B cell (primary cell): ENCODE results near the gene RPL23. TPM values are rescaled to one million over a fixed set of nuclear protein-coding genes. Genes with fewer than 3 reads are reported as not detected.

Source experiments
- ATAC-seq: fragments of 200-7000 bp; cut with Tn5 transposase; one replicate; pipeline ENCODE4 v1.10.0; 2021; ENCODE audit warnings: low read depth, mild to moderate bottlenecking, moderate number of reproducible peaks, moderate library complexity
- CTCF ChIA-PET: fragments of 350-600 bp; sonication (Branson Sonifier 250); formaldehyde crosslinking; loops from one replicate; lab custom pipeline; 2021; ENCODE audit warnings: antibody characterized with exemption, inconsistent platforms; lab: Charles Lee
- POLR2A ChIA-PET: fragments of 350-600 bp; sonication (Branson Sonifier 250); formaldehyde crosslinking; loops from one replicate; lab custom pipeline; 2021; ENCODE audit warnings: antibody characterized with exemption; lab: Charles Lee
- DNase-seq: peaks from one replicate; pipeline ENCODE4 v3.0.0; 2013
- H2AFZ ChIP-seq: 2 replicates; pipeline ENCODE4 v1.6.1; 2012; ENCODE audit warnings: mild to moderate bottlenecking, low read depth, low read length; ENCODE audit not compliant: insufficient read depth, poor library complexity, severe bottlenecking
- H3K27ac ChIP-seq, 2 donors: 1 replicate in 1 of 2; 2 replicates in 1 of 2; pipeline ENCODE4 v1.5.1; 2012 to 2013; ENCODE audit warnings: low read length in 2 of 2, mild to moderate bottlenecking in 2 of 2, moderate library complexity in 1 of 2
- H3K27me3 ChIP-seq, 4 experiments: fragments of 200-600 bp in 1 of 4; sonication (generic) in 1 of 4; replicated peaks in 1 of 4; 1 replicate in 2 of 4; 2 replicates in 2 of 4; pipeline versions ENCODE4 v1.6.1 to v1.7.0; 2013 to 2016; ENCODE audit warnings: low read length in 3 of 4, mild to moderate bottlenecking in 2 of 4, mixed read lengths in 1 of 4, moderate library complexity in 1 of 4; ENCODE audit not compliant: insufficient read depth in 4 of 4, control insufficient read depth in 3 of 4; ENCODE audit errors: control extremely low read depth in 1 of 4
- H3K36me3 ChIP-seq, 2 experiments: replicated peaks in 1 of 2; 1 replicate in 1 of 2; 2 replicates in 1 of 2; pipeline versions ENCODE4 v1.6.1 to v1.7.1; 2013; ENCODE audit warnings: low read length in 1 of 2; ENCODE audit not compliant: insufficient read depth in 2 of 2, control insufficient read depth in 1 of 2; ENCODE audit errors: control extremely low read depth in 1 of 2, extremely low read depth in 1 of 2
- H3K4me1 ChIP-seq, 2 donors: fragments of 200-600 bp in 1 of 2; sonication (generic) in 1 of 2; 1 replicate in 1 of 2; 2 replicates in 1 of 2; pipeline versions ENCODE4 v1.5.1 to v1.6.1; 2013 to 2017; ENCODE audit warnings: low read length in 2 of 2; ENCODE audit not compliant: control insufficient read depth in 2 of 2, insufficient read depth in 2 of 2
- H3K4me2 ChIP-seq: replicated peaks from 2 replicates; pipeline ENCODE3; 2012; ENCODE audit warnings: mild to moderate bottlenecking, low read depth, low read length; ENCODE audit not compliant: poor library complexity, severe bottlenecking
- H3K4me3 ChIP-seq, 5 experiments: fragments of 200-600 bp in 1 of 5; sonication (generic) in 1 of 5; 1 replicate in 3 of 5; 2 replicates in 2 of 5; pipeline versions ENCODE4 v1.5.1 to v1.7.0; 2011 to 2016; ENCODE audit warnings: low read length in 4 of 5, mild to moderate bottlenecking in 4 of 5, low read depth in 2 of 5, control low read depth in 1 of 5, moderate library complexity in 1 of 5; ENCODE audit not compliant: insufficient read depth in 1 of 5; ENCODE audit errors: control extremely low read depth in 1 of 5, extremely low read depth in 1 of 5
- H3K79me2 ChIP-seq: fragments of 200-600 bp; sonication (generic); one replicate; pipeline ENCODE4 v1.6.0; 2016; ENCODE audit warnings: low read length; ENCODE audit not compliant: control insufficient read depth, insufficient read depth
- H3K9ac ChIP-seq: fragments of 200-600 bp; sonication (generic); 2 replicates; pipeline ENCODE4 v1.6.1; 2017; ENCODE audit warnings: mild to moderate bottlenecking, low read length, moderate library complexity
- H3K9me3 ChIP-seq, 3 donors: one replicate each; pipeline versions ENCODE4 v1.6.1 to v1.7.1; 2013; ENCODE audit warnings: low read length in 2 of 3; ENCODE audit not compliant: control insufficient read depth in 2 of 3, insufficient read depth in 1 of 3; ENCODE audit errors: control extremely low read depth in 1 of 3
- H4K20me1 ChIP-seq: 2 replicates; pipeline ENCODE4 v1.6.0; 2012; ENCODE audit warnings: mild to moderate bottlenecking, low read length; ENCODE audit not compliant: insufficient read depth, control insufficient read depth, poor library complexity, severe bottlenecking
- H3K27ac Mint-ChIP-seq: one replicate; pipeline ENCODE4 v1.8.0; 2021; ENCODE audit warnings: mixed read lengths
- H3K27me3 Mint-ChIP-seq: one replicate; pipeline ENCODE4 v1.8.0; 2021; ENCODE audit warnings: mixed read lengths
- H3K4me1 Mint-ChIP-seq: one replicate; pipeline ENCODE4 v1.8.0; 2021; ENCODE audit warnings: mixed read lengths
- H3K4me3 Mint-ChIP-seq: one replicate; pipeline ENCODE4 v1.8.0; 2021; ENCODE audit warnings: mixed read lengths
- H3K9me3 Mint-ChIP-seq: one replicate; pipeline ENCODE4 v1.8.0; 2022; ENCODE audit warnings: mixed read lengths; ENCODE audit not compliant: insufficient read depth
- EZH2 ChIP-seq: IDR thresholded peaks from 2 replicates; pipeline ENCODE4 v1.6.1; 2012; ENCODE audit warnings: borderline replicate concordance, low read depth, mild to moderate bottlenecking, moderate library complexity, low read length; ENCODE audit not compliant: insufficient read depth, poor library complexity, severe bottlenecking
- WGBS: methylation state at CpG from one replicate; pipeline ENCODE4 v1.1.5; 2013; ENCODE audit warnings: missing lambda C conversion rate; ENCODE audit not compliant: insufficient coverage; 5-methylcytosine and 5-hydroxymethylcytosine counted together
- intact Hi-C: fragments of 100-400 bp; cut with micrococcal nuclease; formaldehyde crosslinking; loops from one replicate; pipeline ENCODE4 v1.10.0; 2022
- polyA plus RNA-seq: library from polyadenylated mRNA; depleted of rRNA; stranded (reverse); fragments of >200 nt; gene quantifications from 2 replicates; pipeline ENCODE4 v1.2.3, GENCODE V29; 2012
- total RNA-seq, 2 donors: library from RNA; stranded (reverse); fragments of 120-200 nt in 1 of 2; gene quantifications; 1 replicate in 1 of 2; 2 replicates in 1 of 2; pipeline versions ENCODE4 v1.2.3 to v1.2.4, GENCODE V29; 2013 to 2022
- TF ChIP-seq, protein P1 (sequence below): fragments of 200-600 bp; IDR thresholded peaks from one replicate; pipeline ENCODE4 v1.8.0; 2022; ENCODE audit warnings: antibody characterized with exemption, mild to moderate bottlenecking

RPL23 gene
- total and polyA plus RNA-seq, 2 donors (not counting 1 experiment from before 2014, with no cell fraction given), result 1,753 to 2,282 TPM

DNA sequence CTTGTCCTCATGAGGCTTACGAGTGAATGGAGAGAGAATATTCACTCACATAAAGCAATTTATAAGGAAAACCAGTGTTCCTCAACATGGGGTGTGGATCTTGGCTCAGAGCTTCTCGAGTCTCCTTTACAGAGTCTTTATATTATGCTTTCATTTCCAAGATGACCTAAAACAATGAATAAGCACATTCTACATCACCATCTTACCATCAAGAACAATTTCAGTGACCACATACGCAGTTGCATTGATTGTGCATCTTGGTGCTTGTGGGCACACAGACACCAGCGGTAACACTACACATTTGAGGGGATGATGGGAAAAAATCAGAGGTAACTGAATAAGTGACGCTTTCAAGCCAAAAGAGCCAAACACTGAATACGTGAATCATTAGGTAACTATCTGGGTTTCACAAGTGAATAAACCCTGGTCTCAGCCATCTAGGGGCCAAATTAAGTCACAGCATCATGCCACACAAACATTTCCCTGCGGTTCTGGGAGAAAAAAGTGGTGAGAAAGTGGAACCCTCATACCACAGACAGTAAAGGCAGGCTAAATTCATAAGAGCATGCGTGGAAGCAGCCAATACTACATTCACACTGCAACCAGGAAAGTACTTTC is 37.8 kb downstream of the RPL23 start:
- H3K4me3 Mint-ChIP-seq, result no peak overlapping the region
- no peaks in the 10 kb centered on the region for H3K9me3 Mint-ChIP-seq
- intact Hi-C loops, result no loop called here
- Histone ChIP-seq H3K27ac (no peak overlapping the region), H3K4me1 (no peaks in the 10 kb centered on the region), H4K20me1 (peaks cover 29% of the 10 kb centered on the region), H3K4me2 (no peak overlapping the region), H3K9ac (no peak overlapping the region), H3K27me3 (no peaks in the 10 kb centered on the region), H3K4me3 (no peak overlapping the region), H2AFZ (no peak overlapping the region), H3K36me3 (peaks cover 9 to 52% of the 10 kb centered on the region in 2 experiments), H3K79me2 (peaks cover 43% of the 10 kb centered on the region), H3K9me3 (no peaks in the 10 kb centered on the region)
- no peak for DNase-seq
- no peak overlapping the region for H3K27ac Mint-ChIP-seq
- 100% methylated on average over 3 of the region's 8 CpGs for WGBS
- ChIA-PET POLR2A (no interaction called here), CTCF (no interaction called here)
- ATAC-seq, result no peak
- H3K27me3 Mint-ChIP-seq, result no peaks in the 10 kb centered on the region
- no peak for TF ChIP-seq EZH2
- TF ChIP-seq, protein P1, sequence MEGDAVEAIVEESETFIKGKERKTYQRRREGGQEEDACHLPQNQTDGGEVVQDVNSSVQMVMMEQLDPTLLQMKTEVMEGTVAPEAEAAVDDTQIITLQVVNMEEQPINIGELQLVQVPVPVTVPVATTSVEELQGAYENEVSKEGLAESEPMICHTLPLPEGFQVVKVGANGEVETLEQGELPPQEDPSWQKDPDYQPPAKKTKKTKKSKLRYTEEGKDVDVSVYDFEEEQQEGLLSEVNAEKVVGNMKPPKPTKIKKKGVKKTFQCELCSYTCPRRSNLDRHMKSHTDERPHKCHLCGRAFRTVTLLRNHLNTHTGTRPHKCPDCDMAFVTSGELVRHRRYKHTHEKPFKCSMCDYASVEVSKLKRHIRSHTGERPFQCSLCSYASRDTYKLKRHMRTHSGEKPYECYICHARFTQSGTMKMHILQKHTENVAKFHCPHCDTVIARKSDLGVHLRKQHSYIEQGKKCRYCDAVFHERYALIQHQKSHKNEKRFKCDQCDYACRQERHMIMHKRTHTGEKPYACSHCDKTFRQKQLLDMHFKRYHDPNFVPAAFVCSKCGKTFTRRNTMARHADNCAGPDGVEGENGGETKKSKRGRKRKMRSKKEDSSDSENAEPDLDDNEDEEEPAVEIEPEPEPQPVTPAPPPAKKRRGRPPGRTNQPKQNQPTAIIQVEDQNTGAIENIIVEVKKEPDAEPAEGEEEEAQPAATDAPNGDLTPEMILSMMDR, result peak; percentile 25
- H3K4me1 Mint-ChIP-seq, result peaks cover 3% of the 10 kb centered on the region

DNA sequence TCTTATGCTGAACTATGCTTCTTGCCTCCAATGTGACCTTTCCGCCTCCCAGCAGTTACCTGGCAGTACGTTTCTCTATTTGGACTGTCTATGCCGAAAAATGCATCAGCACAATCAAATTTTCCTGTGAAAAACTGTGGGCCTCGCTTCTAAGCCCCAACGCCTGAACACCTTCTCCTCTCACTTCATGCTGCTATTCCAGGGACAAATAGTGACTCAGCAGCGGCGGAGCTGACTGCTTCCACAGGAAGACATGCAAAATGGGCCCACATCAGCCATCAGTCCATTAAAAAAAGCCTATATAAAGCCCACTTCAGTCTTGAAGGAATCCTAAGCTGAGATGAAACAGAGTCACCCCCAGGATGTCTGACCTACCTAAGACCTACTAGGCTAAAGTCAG is 43.7 kb downstream of the RPL23 start:
- intact Hi-C loops, result no loop called here
- no peaks in the 10 kb centered on the region for H3K4me1 ChIP-seq
- peaks cover 16% of the 10 kb centered on the region for H3K79me2 ChIP-seq
- 97% methylated on average over 5 of the region's 7 CpGs for WGBS
- Mint-ChIP-seq H3K27me3 (no peaks in the 10 kb centered on the region), H3K4me3 (no peak overlapping the region), H3K4me1 (peaks cover 3% of the 10 kb centered on the region), H3K27ac (no peak overlapping the region), H3K9me3 (no peaks in the 10 kb centered on the region)
- no peak overlapping the region for H3K9ac ChIP-seq
- no peaks in the 10 kb centered on the region for H3K9me3 ChIP-seq
- H3K27ac ChIP-seq, result no peak overlapping the region
- no peak overlapping the region for H3K4me2 ChIP-seq
- ChIA-PET POLR2A (no interaction called here), CTCF (no interaction called here)
- ATAC-seq (no peak), DNase-seq (no peak)
- H4K20me1 ChIP-seq, result peaks cover 2% of the 10 kb centered on the region
- H3K4me3 ChIP-seq, result no peak overlapping the region
- peaks cover 6 to 65% of the 10 kb centered on the region in 2 experiments for H3K36me3 ChIP-seq
- H3K27me3 ChIP-seq, result no peaks in the 10 kb centered on the region
- H2AFZ ChIP-seq, result no peak overlapping the region
- no peak for TF ChIP-seq EZH2
- TF ChIP-seq, protein P1, result no peak
